ENCODE data around the gene IL32.
"Not testable (repeated sequence)": the region's sequence is repeated elsewhere in the genome, so short reads cannot be mapped to it uniquely, and the experiment has no call there.

Gene IL32

GRCh38 chr16:3073448-3073847 lies 8.0 kb downstream of the IL32 start:
- Histone ChIP-seq H3K36me3 (replicated peaks; ENCODE audit: insufficient read depth, low read length) (no peaks in the 10 kb centered on the region), H2AFZ (ENCODE audit: low read length) (no peak overlapping the region), H3K27ac (ENCODE audit: low read length) (no peak overlapping the region), H3K9me2 (replicated peaks; ENCODE audit: insufficient read depth, low read length) (no peaks in the 10 kb centered on the region), H3K4me3 (ENCODE audit: low read length) (no peak overlapping the region), H3K27me3 (replicated peaks; ENCODE audit: insufficient read depth, low read length) (peaks cover 11% of the 10 kb centered on the region; the same call in 1 of the 2 replicates), H3K9me3 (replicated peaks; ENCODE audit: insufficient read depth, low read length) (no peaks in the 10 kb centered on the region), H4K20me1 (ENCODE audit: insufficient read depth, low read length) (no peaks in the 10 kb centered on the region), H3F3A (ENCODE audit: insufficient read depth, low read length) (0 out of 2 replicates have a peak, but pooled peaks cover 8% of the 10 kb centered on the region), H3K79me2 (ENCODE audit: low read length) (no peaks in the 10 kb centered on the region), H3K4me1 (ENCODE audit: low read length) (peaks cover 27% of the 10 kb centered on the region), H3K9ac (ENCODE audit: low read length) (no peak overlapping the region), H3K4me2 (ENCODE audit: low read depth, low read length) (no peak overlapping the region)
- TF ChIP-seq EZH2phosphoT487 (IDR thresholded peaks at IDR 0.05; ENCODE audit: low read length) (no peak), EZH2 (optimal IDR thresholded peaks at IDR 0.05; ENCODE audit: low read depth, low read length) (no peak), CTCF (IDR thresholded peaks at IDR 0.05; ENCODE audit: low read length) (no peak)
- no peak for DNase-seq

GRCh38 chr16:3074860-3075522 lies 9.6 kb downstream of the IL32 start:
- Histone ChIP-seq H3F3A (ENCODE audit: insufficient read depth, low read length) (0 out of 2 replicates have a peak, but pooled peaks cover 8% of the 10 kb centered on the region), H3K4me2 (ENCODE audit: low read depth, low read length) (peak overlapping the region; percentile 39; the same call in 1 of the 2 replicates), H3K27me3 (replicated peaks; ENCODE audit: insufficient read depth, low read length) (peaks cover 22% of the 10 kb centered on the region), H4K20me1 (ENCODE audit: insufficient read depth, low read length) (no peaks in the 10 kb centered on the region), H3K4me3 (ENCODE audit: low read length) (no peak overlapping the region), H3K36me3 (replicated peaks; ENCODE audit: insufficient read depth, low read length) (no peaks in the 10 kb centered on the region), H3K9ac (ENCODE audit: low read length) (peak overlapping the region; percentile 6; the same call in 1 of the 2 replicates), H3K4me1 (ENCODE audit: low read length) (peaks cover 27% of the 10 kb centered on the region), H3K9me2 (replicated peaks; ENCODE audit: insufficient read depth, low read length) (no peaks in the 10 kb centered on the region), H3K27ac (ENCODE audit: low read length) (peak overlapping the region; percentile 57; the same call in 1 of the 2 replicates), H2AFZ (ENCODE audit: low read length) (peak overlapping the region; percentile 14; the same call in 1 of the 2 replicates), H3K9me3 (replicated peaks; ENCODE audit: insufficient read depth, low read length) (no peaks in the 10 kb centered on the region), H3K79me2 (ENCODE audit: low read length) (no peaks in the 10 kb centered on the region)
- TF ChIP-seq CTCF (IDR thresholded peaks at IDR 0.05; ENCODE audit: low read length) (no peak), EZH2 (optimal IDR thresholded peaks at IDR 0.05; ENCODE audit: low read depth, low read length) (no peak)
- peak; percentile 72 for DNase-seq

- Histone ChIP-seq H3K79me2 (ENCODE audit: low read length) (no peaks in the 10 kb centered on the region), H3K4me1 (ENCODE audit: low read length) (peaks cover 27% of the 10 kb centered on the region), H3K9me2 (replicated peaks; ENCODE audit: insufficient read depth, low read length) (no peaks in the 10 kb centered on the region), H3K9me3 (replicated peaks; ENCODE audit: insufficient read depth, low read length) (no peaks in the 10 kb centered on the region), H3K4me2 (ENCODE audit: low read depth, low read length) (peak overlapping the region; percentile 39; the same call in 1 of the 2 replicates), H3F3A (ENCODE audit: insufficient read depth, low read length) (0 out of 2 replicates have a peak, but pooled peaks cover 8% of the 10 kb centered on the region), H3K27me3 (replicated peaks; ENCODE audit: insufficient read depth, low read length) (peaks cover 27% of the 10 kb centered on the region), H3K27ac (ENCODE audit: low read length) (peak overlapping the region; percentile 57; the same call in 1 of the 2 replicates), H2AFZ (ENCODE audit: low read length) (peak overlapping the region; percentile 14; the same call in 1 of the 2 replicates), H3K36me3 (replicated peaks; ENCODE audit: insufficient read depth, low read length) (no peaks in the 10 kb centered on the region), H3K9ac (ENCODE audit: low read length) (peak overlapping the region; percentile 6; the same call in 1 of the 2 replicates), H3K4me3 (ENCODE audit: low read length) (no peak overlapping the region), H4K20me1 (ENCODE audit: insufficient read depth, low read length) (no peaks in the 10 kb centered on the region)
- no peak for DNase-seq
- TF ChIP-seq EZH2phosphoT487 (IDR thresholded peaks at IDR 0.05; ENCODE audit: low read length) = no peak
- no peak for TF ChIP-seq EZH2 (optimal IDR thresholded peaks at IDR 0.05; ENCODE audit: low read depth, low read length)
- TF ChIP-seq CTCF (IDR thresholded peaks at IDR 0.05; ENCODE audit: low read length) = no peak; the same call in 1 of the 2 replicates
Measured at GRCh38 chr16:3075523-3075915, 10.1 kb downstream of the IL32 start.

- not testable (repeated sequence) for H3K9ac ChIP-seq (ENCODE audit: low read length); H3K9me3 ChIP-seq (replicated peaks; ENCODE audit: insufficient read depth, low read length); H3F3A ChIP-seq (ENCODE audit: insufficient read depth, low read length); H3K36me3 ChIP-seq (replicated peaks; ENCODE audit: insufficient read depth, low read length); H2AFZ ChIP-seq (ENCODE audit: low read length); H3K79me2 ChIP-seq (ENCODE audit: low read length); H3K9me2 ChIP-seq (replicated peaks; ENCODE audit: insufficient read depth, low read length); H3K4me3 ChIP-seq (ENCODE audit: low read length); H4K20me1 ChIP-seq (ENCODE audit: insufficient read depth, low read length); DNase-seq
- Histone ChIP-seq H3K27ac (ENCODE audit: low read length) (peak overlapping the region; percentile 81; the same call in 1 of the 2 replicates), H3K27me3 (replicated peaks; ENCODE audit: insufficient read depth, low read length) (peaks cover 32% of the 10 kb centered on the region), H3K4me2 (ENCODE audit: low read depth, low read length) (peak overlapping the region; percentile 80; the same call in 1 of the 2 replicates), H3K4me1 (ENCODE audit: low read length) (peaks cover 27% of the 10 kb centered on the region)
Measured at GRCh38 chr16:3075946-3076345, 10.5 kb downstream of the IL32 start.
